ENCODE measurements around the gene CCND1.
A peak's percentile ranks its signal among the peaks of the same experiment; 100 is the strongest.

Gene CCND1

DNA sequence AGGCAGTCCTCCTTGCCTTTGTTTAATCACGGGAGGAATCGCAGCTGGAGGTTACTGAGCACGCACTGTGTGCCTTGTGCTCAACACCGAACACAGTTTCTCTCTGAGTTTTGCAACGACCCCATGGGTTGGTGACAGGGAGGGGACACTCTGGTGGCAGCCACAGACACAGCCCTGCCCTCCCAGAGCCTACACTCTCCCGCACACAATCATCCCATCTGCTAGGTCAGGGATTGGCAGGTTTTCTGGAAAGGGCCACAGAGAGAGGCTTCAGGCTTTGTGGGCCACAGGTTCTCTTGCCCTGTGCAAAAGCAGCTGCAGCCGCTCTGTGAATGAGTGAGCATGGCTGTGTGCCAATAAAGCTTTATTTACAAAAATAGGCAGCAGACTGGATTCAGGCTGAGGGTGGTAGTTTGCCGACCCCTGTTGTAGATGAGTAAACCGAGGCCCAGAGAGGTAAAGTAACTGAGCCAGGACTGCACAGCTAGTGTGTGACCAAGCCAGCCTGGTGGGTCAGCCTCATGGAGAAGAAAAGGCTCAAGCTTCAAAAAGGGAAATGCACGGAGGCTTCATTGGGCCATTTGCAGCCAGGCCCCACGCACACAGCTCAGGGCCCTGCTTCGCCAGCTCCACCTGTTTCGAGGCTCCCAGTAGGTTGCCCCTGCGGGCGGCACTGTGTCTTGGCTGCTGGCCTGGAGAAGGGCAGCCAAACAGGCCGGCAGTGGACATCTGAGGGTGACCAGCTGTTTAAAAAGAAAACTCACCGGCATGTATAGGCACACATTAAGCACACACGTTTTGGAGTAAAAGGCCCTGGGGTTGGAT lies 17.9 kb downstream of the CCND1 start:
- no peak for DNase-seq
- in situ Hi-C loops (cut with HindIII; ENCODE audit: low pct_ligation_motif_present, low pct_unique_long_range_greater_than_20kb, low sequenced_read_pairs) = loop anchor here (25.0 kb wide), 1 partner anchor 547 kb away; no protein-coding TSS in a partner anchor

DNA sequence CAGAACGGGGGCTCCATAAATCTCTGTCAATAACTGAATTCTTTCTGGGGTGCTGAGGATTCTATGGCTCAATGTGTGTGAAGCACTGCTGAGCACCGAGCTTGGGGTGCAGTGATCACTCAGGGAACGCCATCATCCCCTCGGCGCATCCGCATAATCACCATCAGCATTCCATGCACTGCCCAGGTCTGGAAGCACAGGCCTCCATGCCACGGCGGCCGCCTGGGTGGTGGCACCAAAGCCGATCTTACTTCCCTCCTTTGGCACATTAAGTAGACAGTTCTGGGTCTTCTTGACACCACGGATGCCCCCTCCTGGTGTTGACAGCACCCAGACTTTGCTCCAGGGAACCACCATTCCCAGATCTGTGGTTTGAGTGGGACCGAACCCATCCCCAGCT lies 18.6 kb downstream of the CCND1 start:
- DNase-seq = no peak
- in situ Hi-C loops (cut with HindIII; ENCODE audit: low pct_ligation_motif_present, low pct_unique_long_range_greater_than_20kb, low sequenced_read_pairs) = loop anchor here (25.0 kb wide), 1 partner anchor 547 kb away; no protein-coding TSS in a partner anchor

DNA sequence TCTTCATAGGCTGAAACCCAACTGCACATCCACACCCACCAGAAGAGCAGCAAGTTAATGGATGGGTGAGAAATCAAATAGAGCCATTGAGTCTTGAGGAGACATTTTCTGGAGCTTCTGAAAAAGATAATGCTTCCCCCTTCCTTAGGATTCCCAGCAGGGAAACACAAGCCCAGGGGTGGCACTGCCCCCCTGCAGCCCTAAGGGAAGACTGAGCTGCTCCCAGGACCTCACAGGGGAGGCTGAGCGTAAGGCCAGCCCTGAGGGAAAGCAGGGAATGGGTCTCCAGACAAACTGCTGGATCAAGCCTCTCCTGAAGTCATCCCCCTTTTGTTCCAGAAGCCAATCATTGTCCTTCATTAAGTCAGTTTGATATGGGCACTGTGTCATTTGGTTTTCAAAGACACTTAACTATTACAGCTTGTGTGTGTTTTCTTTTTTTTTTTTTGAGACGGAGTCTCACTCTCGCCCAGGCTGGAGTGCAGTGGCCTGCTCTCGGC lies 19.1 kb downstream of the CCND1 start:
- no peak for DNase-seq
- in situ Hi-C loops (cut with HindIII; ENCODE audit: low pct_ligation_motif_present, low pct_unique_long_range_greater_than_20kb, low sequenced_read_pairs) = loop anchor here (25.0 kb wide), 1 partner anchor 548 kb away; no protein-coding TSS in a partner anchor

DNA sequence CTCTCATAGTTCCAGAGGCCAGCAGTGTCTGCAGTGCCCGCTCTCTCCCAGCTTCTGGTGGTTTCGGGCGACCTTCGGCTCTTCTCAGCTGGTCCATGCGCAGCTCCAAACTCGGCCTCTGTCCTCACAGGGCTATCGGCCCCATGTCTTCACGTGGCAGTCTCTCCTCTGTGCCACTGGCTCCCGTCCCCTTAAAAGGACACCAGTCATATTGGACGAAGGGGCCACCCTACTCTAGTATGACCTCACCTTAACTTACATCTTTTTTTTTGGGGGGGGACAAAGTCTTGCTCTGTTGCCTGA lies 20.4 kb downstream of the CCND1 start:
- in situ Hi-C loops (cut with HindIII; ENCODE audit: low pct_ligation_motif_present, low pct_unique_long_range_greater_than_20kb, low sequenced_read_pairs) = loop anchor here (25.0 kb wide), 1 partner anchor 549 kb away; no protein-coding TSS in a partner anchor

DNA sequence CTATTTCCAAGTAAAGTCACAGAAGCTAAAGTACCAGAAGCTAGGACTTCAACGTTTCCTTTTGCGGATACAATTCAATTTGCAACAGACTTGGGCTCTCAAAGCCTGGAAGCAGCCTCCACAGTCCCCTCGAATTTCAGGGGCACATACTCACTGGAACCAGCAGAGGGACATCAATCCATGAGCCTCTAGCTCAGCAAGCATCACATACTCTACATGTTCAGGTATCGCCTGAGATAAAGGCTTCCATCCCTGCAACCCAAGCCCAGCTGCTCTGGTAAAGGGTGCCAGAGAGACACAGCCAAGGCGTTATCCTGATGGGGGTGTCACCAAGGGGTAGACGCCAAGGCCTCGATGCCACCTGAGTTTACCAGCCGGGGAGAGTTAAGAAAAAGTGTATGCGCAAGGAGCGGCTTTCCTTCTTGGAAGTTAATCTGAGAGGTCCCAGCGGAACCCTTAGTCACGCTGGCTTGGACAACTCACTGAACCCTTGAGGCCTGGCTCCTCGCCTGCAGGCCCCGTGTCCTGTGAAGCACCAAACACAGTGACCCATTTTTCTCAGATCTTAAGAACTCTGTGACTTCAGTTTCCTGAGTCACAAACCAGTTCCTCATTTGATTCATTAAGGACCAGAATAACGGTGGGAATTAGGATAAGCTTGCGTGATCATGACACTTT lies 21.2 kb downstream of the CCND1 start:
- in situ Hi-C loops (cut with HindIII; ENCODE audit: low pct_ligation_motif_present, low pct_unique_long_range_greater_than_20kb, low sequenced_read_pairs) = loop anchor here (25.0 kb wide), 1 partner anchor 550 kb away; no protein-coding TSS in a partner anchor
- no peak for DNase-seq

More for the DNA sequence above, 20.4 kb downstream of the CCND1 start:
- DNase-seq = no peak

DNA sequence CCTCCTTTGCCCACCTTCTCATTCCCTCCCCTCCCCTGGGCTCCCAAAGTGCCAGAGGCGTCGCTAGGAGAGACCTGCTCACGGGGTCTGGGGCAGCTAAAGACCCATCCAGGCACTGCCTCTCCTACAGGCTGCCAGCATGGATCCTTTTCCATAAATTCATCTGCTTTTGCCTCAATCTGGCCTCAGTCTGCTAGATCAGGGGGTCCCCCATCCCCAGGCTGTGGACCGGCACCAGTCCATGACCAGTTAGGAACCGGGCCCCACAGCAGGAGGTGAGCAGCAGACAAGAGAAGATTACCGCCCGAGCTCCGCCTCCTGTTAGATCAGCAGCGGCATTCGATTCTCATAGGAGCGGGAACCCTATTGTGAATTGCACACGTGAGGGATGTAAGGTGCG lies 21.9 kb downstream of the CCND1 start:
- no peak for DNase-seq
- in situ Hi-C loops (cut with HindIII; ENCODE audit: low pct_ligation_motif_present, low pct_unique_long_range_greater_than_20kb, low sequenced_read_pairs) = loop anchor here (25.0 kb wide), 1 partner anchor 551 kb away; no protein-coding TSS in a partner anchor

DNA sequence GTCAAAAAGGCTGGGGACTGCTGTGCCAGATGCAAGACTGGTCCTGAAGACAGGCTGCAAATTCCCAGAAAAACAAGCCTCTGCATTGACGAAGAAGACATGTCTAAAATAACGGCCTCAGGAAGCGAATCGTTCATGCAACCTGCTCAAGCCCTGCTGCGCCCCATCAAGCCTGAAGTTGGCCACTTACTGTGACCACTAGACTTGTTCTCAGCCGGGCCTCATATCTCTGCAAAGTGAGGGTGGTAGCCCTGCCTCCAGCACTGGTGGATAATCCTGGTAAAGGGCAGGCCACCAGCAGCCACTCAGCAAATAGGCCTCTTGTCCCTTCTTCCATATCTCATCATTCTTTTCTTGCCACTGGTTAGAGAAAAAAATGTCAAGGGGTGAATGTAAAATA lies 22.4 kb downstream of the CCND1 start:
- in situ Hi-C loops (cut with HindIII; ENCODE audit: low pct_ligation_motif_present, low pct_unique_long_range_greater_than_20kb, low sequenced_read_pairs) = loop anchor here (25.0 kb wide), 1 partner anchor 551 kb away; no protein-coding TSS in a partner anchor
- no peak for DNase-seq

DNA sequence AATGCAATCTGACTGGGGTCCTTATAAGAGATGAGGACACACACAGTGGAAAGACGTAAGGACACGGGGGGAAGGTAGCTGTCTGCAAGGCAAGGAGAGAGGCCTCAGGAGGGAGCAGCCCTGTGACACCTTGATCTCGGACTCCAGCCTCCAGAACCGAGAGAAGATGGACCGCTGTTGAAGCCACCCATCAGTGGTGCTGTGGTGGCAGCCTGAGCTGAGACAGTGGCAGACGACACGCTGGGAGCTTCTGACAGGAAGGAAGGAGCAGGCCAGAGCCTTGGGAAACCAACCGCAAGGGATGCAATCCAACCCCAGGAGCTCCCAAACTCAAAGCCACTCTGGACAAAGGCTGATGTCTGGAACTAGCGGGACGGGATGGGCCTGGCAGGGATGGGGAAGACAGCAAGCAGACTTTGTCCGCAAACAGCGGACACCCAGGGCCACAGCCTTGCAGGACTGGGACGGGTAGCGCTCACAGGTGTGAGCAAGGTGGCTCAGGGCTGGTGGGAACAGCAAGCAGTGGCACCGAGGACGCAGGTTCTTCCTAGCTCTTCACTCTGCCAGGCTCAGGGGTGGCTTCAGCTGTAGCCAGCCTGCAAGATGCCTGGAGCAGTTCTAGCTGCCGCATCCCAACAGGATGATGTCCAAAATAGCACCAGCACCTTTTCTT lies 23.3 kb downstream of the CCND1 start:
- no peak for DNase-seq
- in situ Hi-C loops (cut with HindIII; ENCODE audit: low pct_ligation_motif_present, low pct_unique_long_range_greater_than_20kb, low sequenced_read_pairs) = loop anchor here (25.0 kb wide), 1 partner anchor 552 kb away; no protein-coding TSS in a partner anchor

DNA sequence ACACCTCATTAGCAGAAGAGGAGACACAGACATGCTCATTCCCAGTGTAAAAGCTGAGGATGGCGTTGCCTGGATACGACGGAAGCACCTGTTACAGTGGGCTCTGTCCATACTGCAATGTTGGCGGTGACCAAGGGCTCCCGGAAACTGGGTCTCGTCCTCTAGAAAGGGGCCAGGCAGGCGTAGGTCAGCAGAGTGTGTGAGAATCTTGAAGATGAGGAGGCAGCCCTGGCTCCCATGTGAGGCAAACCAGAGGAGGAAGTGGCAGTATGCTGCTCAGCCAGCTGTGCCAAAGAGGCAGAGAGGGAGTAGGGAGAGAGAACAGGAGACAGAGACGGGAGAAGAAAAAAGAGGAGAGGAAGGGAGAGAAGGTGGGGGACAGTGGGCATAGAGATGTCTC lies 23.9 kb downstream of the CCND1 start:
- no peak for DNase-seq
- in situ Hi-C loops (cut with HindIII; ENCODE audit: low pct_ligation_motif_present, low pct_unique_long_range_greater_than_20kb, low sequenced_read_pairs) = loop anchor here (25.0 kb wide), 1 partner anchor 553 kb away; no protein-coding TSS in a partner anchor

DNA sequence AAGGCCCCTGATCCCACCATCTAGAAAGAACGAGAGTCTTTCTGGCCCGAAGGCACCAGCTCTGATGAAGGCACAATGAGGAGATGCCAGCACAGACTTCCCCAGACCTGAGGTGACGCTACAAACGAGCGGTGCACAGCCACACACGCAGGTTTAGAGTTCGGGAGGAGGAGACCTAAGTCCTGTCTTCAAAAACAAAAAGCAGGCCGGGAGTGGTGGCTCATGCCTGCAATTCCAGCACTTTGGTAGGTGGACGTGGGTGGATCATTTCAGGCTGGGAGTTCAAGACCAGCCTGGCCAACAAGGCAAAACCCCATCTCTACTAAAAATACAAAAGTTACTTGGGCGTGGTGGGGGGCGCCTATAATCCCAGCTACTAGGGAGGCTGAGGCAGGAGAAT lies 24.7 kb downstream of the CCND1 start:
- DNase-seq = no peak
- in situ Hi-C loops (cut with HindIII; ENCODE audit: low pct_ligation_motif_present, low pct_unique_long_range_greater_than_20kb, low sequenced_read_pairs) = loop anchor here (25.0 kb wide), 1 partner anchor 553 kb away; no protein-coding TSS in a partner anchor

DNA sequence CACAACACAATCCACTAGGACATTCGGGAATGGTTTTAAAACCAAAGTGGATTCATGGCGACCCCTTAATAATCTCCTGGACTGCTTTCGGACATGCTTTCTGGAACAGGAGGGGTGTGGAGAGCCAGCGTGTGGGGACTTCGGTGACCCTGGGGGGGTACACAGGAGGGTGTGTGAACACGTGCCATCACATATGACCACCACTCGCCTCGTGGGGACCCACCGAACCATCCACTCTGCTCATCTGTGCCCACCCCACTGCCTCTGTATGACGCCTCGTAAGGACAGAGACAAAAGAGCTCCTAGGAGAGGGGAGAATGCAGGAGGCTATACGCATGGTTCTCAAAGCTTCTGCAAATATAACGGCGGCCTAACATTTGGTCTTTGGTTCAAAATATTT lies 25.3 kb downstream of the CCND1 start:
- in situ Hi-C loops (cut with HindIII; ENCODE audit: low pct_ligation_motif_present, low pct_unique_long_range_greater_than_20kb, low sequenced_read_pairs) = loop anchor here (25.0 kb wide), 1 partner anchor 554 kb away; no protein-coding TSS in a partner anchor
- no peak for DNase-seq

DNA sequence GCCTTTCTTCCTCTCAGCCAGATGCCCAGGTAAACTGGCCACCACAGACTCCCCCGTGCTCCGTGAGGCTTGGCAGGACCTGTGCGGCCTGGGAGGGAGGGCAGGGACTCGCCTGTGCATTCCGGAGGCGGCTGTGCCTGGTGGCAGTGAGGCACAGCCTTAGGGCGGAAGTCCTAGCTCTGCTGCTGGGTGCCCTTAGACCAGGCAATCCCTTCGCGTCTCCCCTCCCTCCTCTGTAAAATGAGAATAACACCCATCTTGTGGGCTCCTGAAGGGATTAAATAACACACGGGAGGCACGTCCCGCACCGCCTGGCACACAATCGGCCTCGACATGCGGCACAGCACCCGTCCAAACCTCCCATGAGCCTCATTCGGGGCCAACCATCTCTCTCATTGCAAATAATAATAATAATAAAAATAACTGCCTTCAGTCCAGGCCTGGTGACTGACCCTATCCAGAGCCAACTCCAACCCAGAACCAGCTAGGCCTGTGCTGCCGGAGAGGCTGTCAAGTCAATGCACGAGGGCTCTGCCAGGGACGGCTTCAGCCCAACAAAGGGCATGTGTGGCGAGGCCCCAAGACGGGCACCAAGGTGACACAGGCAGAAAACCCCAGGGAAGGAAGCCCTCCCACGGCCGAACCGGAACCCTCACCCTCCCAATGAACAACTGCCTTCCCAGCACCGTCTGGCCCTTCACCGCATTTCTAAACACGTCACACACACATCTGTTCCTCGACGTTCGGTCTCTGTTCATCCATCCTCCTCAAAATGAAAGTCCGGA lies 26.0 kb downstream of the CCND1 start:
- no peak for DNase-seq
- in situ Hi-C loops (cut with HindIII; ENCODE audit: low pct_ligation_motif_present, low pct_unique_long_range_greater_than_20kb, low sequenced_read_pairs) = loop anchor here (25.0 kb wide), 1 partner anchor 555 kb away; no protein-coding TSS in a partner anchor

DNA sequence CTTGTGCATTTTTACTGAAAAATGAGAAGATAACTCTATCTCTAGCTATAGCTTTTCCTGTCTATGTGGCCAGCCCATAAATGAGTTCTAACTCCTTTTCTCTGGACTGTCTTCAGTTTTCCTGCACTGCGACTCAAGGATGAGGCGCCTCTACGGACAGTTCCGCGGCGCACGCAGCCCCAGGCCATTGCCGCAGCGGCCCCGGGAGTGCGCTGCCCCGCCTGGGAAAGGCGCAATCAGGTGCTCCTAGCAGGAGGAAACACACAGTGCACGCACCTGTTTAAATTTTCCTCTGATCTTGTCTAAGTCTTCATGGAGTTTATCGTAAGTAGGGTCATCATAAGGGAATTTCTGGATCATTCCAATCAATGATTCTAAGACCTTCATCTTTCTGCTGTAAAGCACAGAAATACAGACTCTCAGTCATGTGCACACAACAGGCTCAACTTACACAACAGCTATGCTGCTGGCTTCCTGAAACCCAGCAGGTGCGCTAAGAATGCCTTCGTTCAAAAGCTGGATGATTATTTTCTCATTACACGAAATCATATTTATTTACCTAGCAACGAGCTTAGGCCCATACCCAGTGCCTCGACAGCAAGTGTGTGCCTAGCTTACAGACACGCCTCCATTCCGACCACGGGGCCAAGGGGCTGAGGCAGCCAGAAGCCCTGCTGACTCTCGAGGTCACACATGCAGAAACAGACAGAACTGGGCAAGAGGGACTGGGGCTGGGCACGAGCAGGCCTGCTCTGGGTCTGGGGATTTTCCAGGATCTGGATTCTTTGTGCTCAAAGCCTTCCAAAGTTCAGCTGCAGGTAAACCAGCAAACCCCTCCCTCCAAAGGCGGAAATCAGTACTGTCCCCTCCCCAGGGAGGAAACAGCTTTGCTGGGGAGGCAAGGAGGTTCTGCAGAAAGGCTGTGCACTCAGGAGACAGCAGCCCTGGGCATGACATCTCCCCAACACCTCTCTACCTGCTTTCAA lies 27.0 kb downstream of the CCND1 start:
- no peak for DNase-seq
- in situ Hi-C loops (cut with HindIII; ENCODE audit: low pct_ligation_motif_present, low pct_unique_long_range_greater_than_20kb, low sequenced_read_pairs) = loop anchor here (25.0 kb wide), 1 partner anchor 556 kb away; no protein-coding TSS in a partner anchor

DNA sequence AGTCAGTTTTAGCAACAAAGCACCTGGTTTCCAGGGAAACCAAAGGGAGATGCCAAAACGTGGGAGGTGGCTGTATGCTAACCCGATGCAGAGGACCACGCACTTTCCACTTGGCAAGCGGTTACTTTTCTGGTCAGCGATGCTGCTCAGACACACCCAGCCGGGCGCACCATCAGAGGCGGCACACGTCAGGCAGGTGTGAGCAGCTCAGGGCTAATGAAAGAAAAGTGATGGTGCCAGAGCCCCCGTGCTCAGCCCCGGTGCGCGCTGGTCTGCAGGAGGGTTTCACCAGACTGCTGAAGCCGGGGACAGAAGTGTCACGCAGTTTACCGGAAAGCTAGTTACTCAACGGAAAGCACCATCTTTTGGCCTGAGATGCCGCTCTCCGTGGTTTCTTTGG lies 28.5 kb downstream of the CCND1 start:
- DNase-seq = no peak
- in situ Hi-C loops (cut with HindIII; ENCODE audit: low pct_ligation_motif_present, low pct_unique_long_range_greater_than_20kb, low sequenced_read_pairs) = loop anchor here (25.0 kb wide), 1 partner anchor 557 kb away; no protein-coding TSS in a partner anchor

DNA sequence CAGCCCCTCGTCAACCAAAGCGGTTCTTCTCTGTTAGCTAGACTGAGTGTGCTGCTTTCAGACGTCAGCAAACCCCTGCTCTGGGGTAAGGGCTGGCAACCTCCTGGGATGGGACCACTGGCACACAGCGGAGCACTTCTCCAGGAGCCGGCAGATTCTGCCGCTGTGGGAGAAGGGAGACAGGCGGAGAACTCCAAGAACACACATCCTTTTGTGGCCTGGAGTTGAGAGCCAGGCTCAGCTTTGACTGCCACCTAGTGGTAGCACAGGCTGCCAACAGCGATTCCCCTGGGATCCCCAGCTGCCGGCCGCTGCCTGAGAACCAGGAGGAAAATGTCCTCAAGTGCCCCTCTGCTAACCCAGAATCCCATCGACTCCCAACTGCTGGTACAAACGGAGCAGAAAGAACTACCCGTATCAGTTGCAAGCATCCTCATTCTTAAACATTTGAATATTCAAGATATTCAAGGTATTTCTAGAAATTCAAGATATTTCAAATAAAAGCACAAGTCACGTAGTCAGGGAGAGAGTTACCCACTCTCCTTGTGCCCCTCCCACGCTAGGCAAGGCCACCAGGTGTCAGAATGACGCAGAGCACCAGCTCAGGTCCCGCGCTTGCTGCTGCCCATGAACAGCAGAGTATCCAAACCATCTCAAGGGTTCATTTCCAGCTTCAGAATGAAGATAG lies 29.3 kb downstream of the CCND1 start:
- in situ Hi-C loops (cut with HindIII; ENCODE audit: low pct_ligation_motif_present, low pct_unique_long_range_greater_than_20kb, low sequenced_read_pairs) = loop anchor here (25.0 kb wide), 1 partner anchor 558 kb away; no protein-coding TSS in a partner anchor
- peak; percentile 68 for DNase-seq

Measured in ACHN (cell line).